Measurements from ENCODE around the gene RPS15. TPM values are rescaled to one million over a fixed set of nuclear protein-coding genes. Genes with fewer than 3 reads are reported as not detected.

The RPS15 gene
- total RNA-seq, 1 donor from 2014 or later: 1,175 TPM

- Mint-ChIP-seq H3K9me3 (ENCODE audit: unreplicated experiment) (no peaks in the 10 kb centered on the region), H3K27ac (ENCODE audit: unreplicated experiment) (no peak overlapping the region), H3K4me3 (ENCODE audit: unreplicated experiment) (no peak overlapping the region), H3K36me3 (ENCODE audit: low read depth, unreplicated experiment) (peaks cover 4% of the 10 kb centered on the region), H3K27me3 (ENCODE audit: unreplicated experiment) (peaks cover 11% of the 10 kb centered on the region), H3K4me1 (ENCODE audit: unreplicated experiment) (no peaks in the 10 kb centered on the region)
- no peak for TF ChIP-seq CTCF (IDR thresholded peaks at IDR 0.05; ENCODE audit: unreplicated experiment)
- DNase-seq (ENCODE audit: low spot score): no peak
Measured at GRCh38 chr19:1470305-1471009, 32.3 kb downstream of the RPS15 start.

- H3K4me3 Mint-ChIP-seq (ENCODE audit: unreplicated experiment): no peak overlapping the region
- no peaks in the 10 kb centered on the region for H3K4me1 Mint-ChIP-seq (ENCODE audit: unreplicated experiment)
- H3K36me3 Mint-ChIP-seq (ENCODE audit: low read depth, unreplicated experiment): peaks cover 4% of the 10 kb centered on the region
- no peaks in the 10 kb centered on the region for H3K9me3 Mint-ChIP-seq (ENCODE audit: unreplicated experiment)
- peaks cover 11% of the 10 kb centered on the region for H3K27me3 Mint-ChIP-seq (ENCODE audit: unreplicated experiment)
- DNase-seq (ENCODE audit: low spot score): no peak
- H3K27ac Mint-ChIP-seq (ENCODE audit: unreplicated experiment): no peak overlapping the region
- TF ChIP-seq CTCF (IDR thresholded peaks at IDR 0.05; ENCODE audit: unreplicated experiment): no peak
Measured at GRCh38 chr19:1471010-1471514, 32.9 kb downstream of the RPS15 start.

DNA sequence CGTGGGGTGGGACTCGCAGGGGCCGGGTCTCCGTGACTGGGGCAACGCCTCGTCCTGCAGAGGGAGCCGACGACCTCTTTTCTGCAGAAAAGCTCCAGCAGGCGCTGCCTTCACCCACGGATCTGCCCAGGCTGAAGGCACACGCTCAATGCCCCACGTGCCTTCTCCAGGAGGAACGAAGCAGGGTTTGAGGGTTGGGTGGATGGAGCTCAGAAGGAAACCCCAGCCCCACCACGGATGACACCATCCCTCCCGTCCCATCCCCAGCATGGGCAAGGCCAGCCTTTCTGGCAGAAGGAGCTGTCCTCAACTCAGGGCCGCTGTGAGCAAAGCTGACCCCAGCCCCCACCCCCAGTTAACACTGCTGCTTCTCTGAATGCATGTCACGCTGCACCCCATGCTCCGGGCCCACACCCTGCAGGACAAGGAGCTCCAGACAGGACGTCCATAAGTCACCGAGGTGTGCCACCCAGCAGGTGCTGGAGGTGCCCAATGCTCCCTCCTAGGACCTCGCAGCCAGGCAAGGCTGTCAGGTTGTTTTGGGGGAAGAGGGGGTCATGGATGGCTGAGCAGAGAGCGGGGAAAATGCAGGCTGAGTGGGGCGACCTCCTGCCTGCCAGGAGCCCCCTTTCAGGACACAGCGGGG is 33.4 kb downstream of the RPS15 start:
- peaks cover 11% of the 10 kb centered on the region for H3K27me3 Mint-ChIP-seq (ENCODE audit: unreplicated experiment)
- TF ChIP-seq CTCF (IDR thresholded peaks at IDR 0.05; ENCODE audit: unreplicated experiment): no peak
- no peaks in the 10 kb centered on the region for H3K9me3 Mint-ChIP-seq (ENCODE audit: unreplicated experiment)
- DNase-seq (ENCODE audit: low spot score): no peak
- H3K4me1 Mint-ChIP-seq (ENCODE audit: unreplicated experiment): no peaks in the 10 kb centered on the region
- no peak overlapping the region for H3K27ac Mint-ChIP-seq (ENCODE audit: unreplicated experiment)
- H3K36me3 Mint-ChIP-seq (ENCODE audit: low read depth, unreplicated experiment): peaks cover 4% of the 10 kb centered on the region
- H3K4me3 Mint-ChIP-seq (ENCODE audit: unreplicated experiment): no peak overlapping the region

DNA sequence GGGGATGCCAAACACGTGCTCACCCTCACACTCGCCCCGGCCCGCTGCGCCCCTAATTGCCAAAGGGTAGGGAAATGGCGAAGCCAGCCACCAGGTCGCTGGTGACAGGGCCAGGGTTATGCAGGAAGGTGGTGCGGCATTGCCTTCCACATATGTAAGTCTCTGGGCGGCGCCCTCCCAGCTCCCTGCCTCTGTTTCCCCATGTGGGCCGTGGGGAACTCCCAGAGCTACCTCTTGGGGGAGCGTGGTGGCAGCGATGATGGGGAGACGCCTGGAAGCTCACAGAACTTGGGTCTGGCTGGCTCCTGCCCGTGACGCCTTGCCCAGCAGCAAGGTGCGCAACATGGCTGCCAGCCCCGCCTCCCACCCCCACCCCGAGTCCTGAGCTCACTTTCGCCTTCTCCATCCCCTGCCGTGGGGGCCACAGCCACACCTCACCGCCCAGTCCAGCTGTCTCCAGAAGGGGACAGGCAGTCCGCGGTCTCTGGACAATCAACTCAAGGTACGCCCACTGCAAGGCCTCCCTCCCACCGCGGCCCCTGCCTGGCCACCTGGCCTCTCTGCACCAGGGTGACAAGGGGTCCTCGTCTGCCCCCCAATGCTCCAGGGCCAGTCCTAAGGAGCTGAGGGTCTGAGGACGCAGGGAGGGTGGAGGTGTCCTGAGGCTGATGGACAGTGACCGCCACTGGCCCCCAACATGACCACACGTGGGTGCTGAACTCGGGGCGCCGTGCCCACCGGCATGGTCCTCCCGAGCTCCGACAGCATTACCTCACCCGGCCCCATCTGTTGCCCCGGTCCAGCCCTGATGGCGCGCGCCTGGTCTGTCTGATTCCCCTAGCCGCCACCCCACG is 34.3 kb downstream of the RPS15 start:
- Mint-ChIP-seq H3K27me3 (ENCODE audit: unreplicated experiment) (peaks cover 11% of the 10 kb centered on the region), H3K36me3 (ENCODE audit: low read depth, unreplicated experiment) (peaks cover 7% of the 10 kb centered on the region), H3K4me1 (ENCODE audit: unreplicated experiment) (no peaks in the 10 kb centered on the region), H3K9me3 (ENCODE audit: unreplicated experiment) (no peaks in the 10 kb centered on the region), H3K27ac (ENCODE audit: unreplicated experiment) (no peak overlapping the region), H3K4me3 (ENCODE audit: unreplicated experiment) (no peak overlapping the region)
- DNase-seq (ENCODE audit: low spot score): no peak
- no peak for TF ChIP-seq CTCF (IDR thresholded peaks at IDR 0.05; ENCODE audit: unreplicated experiment)
